WI38 (cell line): Measurements from ENCODE around the gene TMEM114.

Source experiments
- H3K4me3 ChIP-seq: 2 replicates; pipeline ENCODE4 v1.5.1; 2011; ENCODE audit warnings: low read depth, mild to moderate bottlenecking, control low read depth, low read length
- CTCF ChIP-seq: IDR thresholded peaks from 2 replicates; pipeline ENCODE4 v1.5.1; 2012; ENCODE audit warnings: low read depth, mild to moderate bottlenecking, control low read depth, low read length

TMEM114 gene

GRCh38 chr16:8611122-8611521, 20.8 kb upstream of the TMEM114 start:
- TF ChIP-seq CTCF: no peak
- H3K4me3 ChIP-seq: no peak overlapping the region

DNA sequence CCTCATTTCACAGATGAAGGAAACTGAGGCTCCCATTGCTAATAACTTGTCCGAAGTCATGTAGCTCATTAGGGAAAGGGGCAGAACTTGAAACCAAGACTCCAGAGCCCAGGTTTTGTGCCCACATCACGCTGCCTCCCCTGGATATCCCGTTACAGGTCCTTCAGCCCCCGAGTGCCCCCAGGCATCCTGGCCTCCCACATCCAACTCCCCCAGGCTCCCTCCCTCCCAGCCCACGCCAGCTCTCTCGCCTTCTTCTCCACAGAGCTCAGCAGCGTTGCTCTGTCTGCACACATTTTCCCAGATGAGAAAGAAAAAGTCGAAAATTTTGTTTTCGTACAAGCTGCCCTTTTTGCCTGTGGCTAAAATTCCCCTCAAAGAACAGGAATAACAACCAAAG, 16.9 kb upstream of the TMEM114 start:
- no peak for TF ChIP-seq CTCF

GRCh38 chr16:8605554-8605953, 15.2 kb upstream of the TMEM114 start:
- H3K4me3 ChIP-seq: no peak overlapping the region
- no peak for TF ChIP-seq CTCF

More for the DNA sequence above, 16.9 kb upstream of the TMEM114 start:
- no peak overlapping the region for H3K4me3 ChIP-seq

DNA sequence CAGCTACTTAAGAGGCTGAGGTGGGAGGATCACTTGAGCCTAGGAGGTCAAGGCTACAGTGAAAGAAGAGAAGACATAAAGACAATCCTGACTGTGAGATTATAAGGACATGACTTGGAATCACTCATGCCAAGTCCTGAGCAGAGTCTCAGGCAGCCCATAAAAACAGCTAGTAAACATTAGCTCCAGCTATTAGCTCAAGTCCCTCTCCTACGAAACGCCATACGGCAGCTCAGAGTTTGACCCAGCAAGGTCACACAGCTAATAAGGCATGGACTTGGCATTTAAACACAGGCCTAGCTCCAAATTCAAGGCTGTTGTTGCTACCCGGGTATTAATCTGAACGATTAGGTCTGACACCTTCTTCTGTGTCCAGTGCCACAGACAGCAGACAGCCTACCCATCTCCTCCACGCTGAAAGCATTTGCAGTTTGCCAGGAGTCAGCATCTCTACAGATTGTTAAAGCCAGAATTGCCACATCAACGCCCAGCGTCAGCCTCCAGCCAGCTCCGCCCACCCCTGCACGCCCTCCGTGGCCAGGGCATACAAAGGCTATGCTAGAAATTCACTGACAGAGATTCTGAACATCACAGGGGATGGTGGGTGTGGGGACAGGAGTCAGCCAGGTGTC, 9.9 kb upstream of the TMEM114 start:
- H3K4me3 ChIP-seq: no peak overlapping the region
- no peak for TF ChIP-seq CTCF

GRCh38 chr16:8596581-8596980, 6.3 kb upstream of the TMEM114 start:
- no peak overlapping the region for H3K4me3 ChIP-seq
- TF ChIP-seq CTCF: no peak

DNA sequence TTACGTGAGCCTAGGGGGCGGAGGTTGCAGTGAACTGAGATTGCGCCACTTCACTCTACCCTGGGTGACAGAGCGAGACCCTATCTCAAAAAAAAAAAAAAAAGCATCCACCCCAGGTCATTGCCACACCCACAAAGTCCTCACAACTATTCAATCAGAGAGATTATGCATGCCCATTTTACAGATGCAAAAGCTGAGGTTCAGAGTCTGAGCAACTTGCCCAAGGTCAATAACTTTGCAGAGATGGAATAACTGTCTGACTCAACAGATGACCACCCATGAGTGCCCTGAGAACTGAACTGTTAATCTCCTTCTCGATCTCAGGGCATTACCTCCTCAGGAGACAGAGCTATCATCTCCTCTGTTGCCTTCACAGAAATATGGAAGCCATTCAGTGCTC, 5.5 kb upstream of the TMEM114 start:
- no peak for TF ChIP-seq CTCF
- no peak overlapping the region for H3K4me3 ChIP-seq

- TF ChIP-seq CTCF: no peak
- no peak overlapping the region for H3K4me3 ChIP-seq
Observed at GRCh38 chr16:8594149-8594666, 3.9 kb upstream of the TMEM114 start.
